ENCODE data around the gene INPP5A.

The INPP5A gene

GRCh38 chr10:132642732-132643008 lies 105.1 kb downstream of the INPP5A start:
- DNase-seq (ENCODE audit: low read depth in 1 of 2, low spot score in 1 of 2): no peak

GRCh38 chr10:132643709-132644526 lies 106.3 kb downstream of the INPP5A start:
- DNase-seq (ENCODE audit: low read depth in 1 of 2, low spot score in 1 of 2): no peak

GRCh38 chr10:132644527-132645246 lies 107.1 kb downstream of the INPP5A start:
- no peak for DNase-seq (ENCODE audit: low read depth in 1 of 2, low spot score in 1 of 2)

GRCh38 chr10:132645247-132645530 lies 107.6 kb downstream of the INPP5A start:
- DNase-seq (ENCODE audit: low read depth in 1 of 2, low spot score in 1 of 2): no peak

GRCh38 chr10:132645630-132646442 lies 108.2 kb downstream of the INPP5A start:
- DNase-seq (ENCODE audit: low read depth in 1 of 2, low spot score in 1 of 2): no peak

- no peak for DNase-seq (ENCODE audit: low read depth in 1 of 2, low spot score in 1 of 2)
These were observed 109.0 kb downstream of the INPP5A start for GRCh38 chr10:132646443-132647097.

GRCh38 chr10:132647424-132647823 lies 109.8 kb downstream of the INPP5A start:
- DNase-seq (ENCODE audit: low read depth in 1 of 2, low spot score in 1 of 2): no peak

- DNase-seq (ENCODE audit: low read depth in 1 of 2, low spot score in 1 of 2): no peak
These were observed 110.7 kb downstream of the INPP5A start for GRCh38 chr10:132648072-132648850.

GRCh38 chr10:132648851-132649528 lies 111.4 kb downstream of the INPP5A start:
- DNase-seq (ENCODE audit: low read depth in 1 of 2, low spot score in 1 of 2): no peak

- DNase-seq (ENCODE audit: low read depth in 1 of 2, low spot score in 1 of 2): no peak
These were observed 112.2 kb downstream of the INPP5A start for GRCh38 chr10:132649651-132650360.

GRCh38 chr10:132650611-132651250 lies 113.1 kb downstream of the INPP5A start:
- DNase-seq (ENCODE audit: low read depth in 1 of 2, low spot score in 1 of 2): no peak

- DNase-seq (ENCODE audit: low read depth in 1 of 2, low spot score in 1 of 2): no peak
These were observed 114.0 kb downstream of the INPP5A start for GRCh38 chr10:132651511-132652029.

- DNase-seq (ENCODE audit: low read depth in 1 of 2, low spot score in 1 of 2): no peak
These were observed 114.9 kb downstream of the INPP5A start for GRCh38 chr10:132652446-132652845.

- no peak for DNase-seq (ENCODE audit: low read depth in 1 of 2, low spot score in 1 of 2)
These were observed 115.5 kb downstream of the INPP5A start for GRCh38 chr10:132652936-132653590.

GRCh38 chr10:132653721-132654120 lies 116.1 kb downstream of the INPP5A start:
- no peak for DNase-seq (ENCODE audit: low read depth in 1 of 2, low spot score in 1 of 2)

GRCh38 chr10:132654121-132654571 lies 116.6 kb downstream of the INPP5A start:
- DNase-seq (ENCODE audit: low read depth in 1 of 2, low spot score in 1 of 2): no peak

- peak in 1 of 2 donors; percentile 43 for DNase-seq (ENCODE audit: low read depth in 1 of 2, low spot score in 1 of 2)
These were observed 117.4 kb downstream of the INPP5A start for GRCh38 chr10:132654708-132655661.
